Activated T-helper 1 cell treated with anti-CD3 and anti-CD28 coated beads, Interleukin-12 subunit alpha, Interleukin-12 subunit beta, Interleukin-2, Interleukin-4 antibody, amounts not matched to agents 30 ng/mL and 10 ng/mL and 1 ng/mL, durations not matched to agents 14 hours and 24 hours and 36 hours (primary cell): ENCODE measurements around the gene EML1. TPM values are rescaled to one million over a fixed set of nuclear protein-coding genes. Genes with fewer than 3 reads are reported as not detected.

ENCODE experiments used
- DNase-seq: peaks from one replicate; pipeline ENCODE4 v3.0.0; 2021; ENCODE audit warnings: low spot score
- H3K27ac Mint-ChIP-seq: one replicate; pipeline ENCODE4 v1.8.0; 2021; ENCODE audit warnings: mild to moderate bottlenecking, mixed read lengths
- H3K27me3 Mint-ChIP-seq: one replicate; pipeline ENCODE4 v1.8.0; 2022; ENCODE audit warnings: mild to moderate bottlenecking, moderate library complexity, mixed read lengths; ENCODE audit not compliant: insufficient read depth
- H3K36me3 Mint-ChIP-seq: one replicate; pipeline ENCODE4 v1.8.0; 2021; ENCODE audit warnings: low read depth, mixed read lengths
- H3K4me1 Mint-ChIP-seq: one replicate; pipeline ENCODE4 v1.8.0; 2021; ENCODE audit warnings: low read depth, mixed read lengths
- H3K4me3 Mint-ChIP-seq: one replicate; pipeline ENCODE4 v1.8.0; 2021; ENCODE audit warnings: mild to moderate bottlenecking, moderate library complexity, mixed read lengths
- H3K9me3 Mint-ChIP-seq: one replicate; pipeline ENCODE4 v1.8.0; 2021; ENCODE audit warnings: mixed read lengths
- intact Hi-C: fragments of 100-400 bp; cut with micrococcal nuclease; formaldehyde crosslinking; loops from one replicate; pipeline ENCODE4 v1.15.1; 2024
- total RNA-seq: library from RNA; stranded (reverse); gene quantifications from 2 replicates; pipeline ENCODE4 v1.2.3, GENCODE V29; 2022

The EML1 gene
- total RNA-seq, 1 donor from 2014 or later = 0.91 TPM

- Mint-ChIP-seq H3K9me3 (no peaks in the 10 kb centered on the region), H3K36me3 (no peaks in the 10 kb centered on the region), H3K4me1 (no peaks in the 10 kb centered on the region), H3K27me3 (peaks cover 35% of the 10 kb centered on the region), H3K27ac (peak overlapping the region; percentile 25), H3K4me3 (no peak overlapping the region)
- intact Hi-C loops = no loop called here
- DNase-seq = no peak
These were observed 41.4 kb upstream of the EML1 start for GRCh38 chr14:99751539-99752485.

DNA sequence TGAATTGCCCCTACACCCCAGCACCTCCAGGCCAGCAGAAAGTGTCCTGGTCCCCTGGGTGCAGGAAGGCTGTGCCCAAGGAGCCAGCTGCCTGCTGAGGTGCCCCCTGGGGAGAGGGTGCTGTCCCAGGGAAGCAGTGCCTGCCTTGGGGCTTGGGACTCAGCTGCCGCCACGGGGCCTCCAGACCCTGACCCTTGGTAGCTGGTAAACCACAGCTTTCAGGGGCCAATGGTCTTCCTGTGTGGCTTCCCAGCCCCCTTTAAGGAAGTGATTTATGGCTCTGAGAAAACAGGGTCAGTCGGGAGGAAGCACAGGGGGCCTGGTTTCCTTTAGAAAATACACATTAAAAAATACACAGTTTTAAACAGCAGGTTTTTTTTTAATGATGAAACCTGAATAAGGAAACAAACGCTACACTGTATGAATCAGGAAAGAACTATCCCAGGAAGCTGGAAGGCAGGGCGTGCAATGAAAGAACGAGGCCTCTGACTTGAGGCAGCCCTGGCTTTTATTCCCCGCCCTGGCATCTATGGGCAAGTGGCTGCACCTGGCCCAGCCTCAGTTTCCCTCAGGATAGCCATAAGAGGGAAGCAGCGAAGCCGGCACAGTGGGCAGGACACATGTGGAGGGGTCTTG is 40.6 kb upstream of the EML1 start:
- Mint-ChIP-seq H3K27ac (no peak overlapping the region), H3K4me1 (no peaks in the 10 kb centered on the region), H3K9me3 (no peaks in the 10 kb centered on the region), H3K27me3 (peaks cover 35% of the 10 kb centered on the region), H3K4me3 (no peak overlapping the region), H3K36me3 (no peaks in the 10 kb centered on the region)
- intact Hi-C loops = no loop called here
- DNase-seq = no peak

DNA sequence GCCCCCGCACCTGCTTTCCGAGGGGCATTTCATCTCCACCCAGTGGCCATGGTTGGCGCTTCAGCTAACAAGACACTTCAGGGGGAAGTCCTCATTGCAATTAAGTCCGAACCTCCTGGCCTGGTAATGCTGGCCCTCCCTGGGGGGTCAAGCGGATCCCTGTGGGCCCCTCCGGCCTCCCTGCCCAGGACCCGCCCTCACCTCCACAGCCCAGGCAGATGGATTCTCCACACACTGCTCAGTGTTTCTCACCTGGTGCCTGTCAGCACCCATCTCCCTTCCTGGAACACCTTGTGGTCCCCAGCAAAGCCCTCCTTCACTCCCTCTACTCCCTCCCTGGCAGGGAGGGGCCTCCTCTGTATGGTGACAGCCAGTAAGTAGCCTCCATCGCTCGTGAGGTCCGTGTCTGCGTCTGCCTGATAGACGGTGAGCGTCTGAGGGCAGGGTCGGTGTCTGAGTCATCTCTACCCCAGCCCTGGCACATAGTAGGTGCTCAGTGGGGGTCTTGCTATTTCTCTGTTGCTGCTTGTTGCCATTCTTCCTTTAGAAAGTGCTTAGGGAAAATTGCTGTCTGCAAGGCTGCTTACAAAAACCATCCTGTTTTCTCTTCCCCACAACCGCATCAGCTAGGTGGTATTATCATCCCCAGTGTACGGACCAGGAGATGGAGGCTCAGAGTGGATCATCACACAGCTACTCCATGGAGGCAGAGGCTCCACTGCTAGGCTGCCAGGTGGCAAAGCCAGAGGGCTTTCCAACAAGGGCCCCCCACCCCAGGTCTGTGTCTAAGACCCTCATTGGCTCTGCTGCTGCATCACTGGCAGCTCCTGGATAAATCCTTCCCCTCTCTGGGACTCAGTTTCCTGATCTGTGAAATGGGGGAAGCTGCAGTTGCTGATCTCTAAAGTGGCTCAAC is 39.7 kb upstream of the EML1 start:
- no peak for DNase-seq
- peaks cover 33% of the 10 kb centered on the region for H3K27me3 Mint-ChIP-seq
- no peak overlapping the region for H3K27ac Mint-ChIP-seq
- intact Hi-C loops = no loop called here
- H3K36me3 Mint-ChIP-seq = no peaks in the 10 kb centered on the region
- no peaks in the 10 kb centered on the region for H3K4me1 Mint-ChIP-seq
- H3K9me3 Mint-ChIP-seq = no peaks in the 10 kb centered on the region
- no peak overlapping the region for H3K4me3 Mint-ChIP-seq

DNA sequence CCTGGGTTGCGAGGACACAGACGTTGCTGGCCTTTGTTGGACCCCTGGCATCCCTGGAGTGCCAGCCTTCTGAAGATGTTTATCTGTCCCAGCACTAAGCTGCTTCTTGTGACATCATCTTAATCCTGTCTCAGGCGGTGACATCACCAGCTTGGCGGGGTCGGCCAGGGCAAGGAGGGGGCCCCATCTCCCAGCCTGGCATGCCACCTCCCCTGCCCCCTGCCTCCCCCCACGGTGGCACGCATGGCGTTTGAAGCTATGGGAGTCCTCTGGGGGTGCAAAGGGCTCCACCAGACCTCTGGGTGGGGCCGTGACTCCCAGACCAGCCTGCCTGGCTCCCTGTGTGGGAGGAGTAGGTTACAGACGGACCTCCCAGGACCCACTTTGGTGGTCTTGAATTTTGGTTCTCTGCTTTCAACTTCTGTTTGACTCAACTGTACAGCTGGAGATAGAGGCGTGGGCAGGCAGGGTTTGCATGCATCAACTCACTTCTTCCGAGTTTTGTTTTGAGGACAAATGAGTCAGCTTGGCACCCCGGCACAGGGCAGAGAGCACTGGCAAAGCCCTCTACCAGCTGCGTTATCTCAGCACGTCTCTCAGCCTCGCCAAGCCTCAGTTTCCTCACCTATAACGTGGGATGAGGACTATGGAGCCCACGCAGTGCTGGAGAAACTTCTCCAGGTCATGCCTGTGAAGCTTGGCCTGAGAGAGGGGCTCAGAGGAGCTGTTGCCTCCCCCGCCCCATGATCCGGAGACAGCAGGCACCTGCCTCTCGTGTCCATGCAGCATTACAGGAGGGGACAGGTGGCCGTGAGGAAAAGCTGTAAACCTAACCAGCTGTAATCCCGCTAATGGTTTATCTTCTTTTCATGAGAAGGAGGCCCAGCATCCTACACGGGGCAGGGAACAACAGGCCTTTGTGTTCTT is 38.8 kb upstream of the EML1 start:
- no peak overlapping the region for H3K4me3 Mint-ChIP-seq
- intact Hi-C loops = no loop called here
- no peak overlapping the region for H3K27ac Mint-ChIP-seq

GRCh38 chr14:99755068-99755405 is 38.2 kb upstream of the EML1 start:
- Mint-ChIP-seq H3K36me3 (no peaks in the 10 kb centered on the region), H3K4me3 (no peak overlapping the region), H3K27me3 (peaks cover 30% of the 10 kb centered on the region), H3K27ac (no peak overlapping the region), H3K4me1 (no peaks in the 10 kb centered on the region), H3K9me3 (no peaks in the 10 kb centered on the region)
- DNase-seq = no peak
- intact Hi-C loops = no loop called here

More for the DNA sequence above, 38.8 kb upstream of the EML1 start:
- H3K9me3 Mint-ChIP-seq = no peaks in the 10 kb centered on the region
- H3K36me3 Mint-ChIP-seq = no peaks in the 10 kb centered on the region
- H3K27me3 Mint-ChIP-seq = peaks cover 30% of the 10 kb centered on the region
- no peak for DNase-seq
- no peaks in the 10 kb centered on the region for H3K4me1 Mint-ChIP-seq

GRCh38 chr14:99755629-99756603 is 37.3 kb upstream of the EML1 start:
- peaks cover 28% of the 10 kb centered on the region for H3K27me3 Mint-ChIP-seq
- H3K4me3 Mint-ChIP-seq = no peak overlapping the region

GRCh38 chr14:99756796-99757195 is 36.4 kb upstream of the EML1 start:
- no peaks in the 10 kb centered on the region for H3K9me3 Mint-ChIP-seq
- no peak overlapping the region for H3K27ac Mint-ChIP-seq
- intact Hi-C loops = no loop called here
- H3K4me3 Mint-ChIP-seq = no peak overlapping the region
- DNase-seq = no peak
- H3K4me1 Mint-ChIP-seq = no peaks in the 10 kb centered on the region
- H3K27me3 Mint-ChIP-seq = peaks cover 22% of the 10 kb centered on the region
- H3K36me3 Mint-ChIP-seq = no peaks in the 10 kb centered on the region

More at GRCh38 chr14:99755629-99756603, 37.3 kb upstream of the EML1 start:
- intact Hi-C loops = no loop called here
- H3K9me3 Mint-ChIP-seq = no peaks in the 10 kb centered on the region
- H3K27ac Mint-ChIP-seq = no peak overlapping the region
- no peaks in the 10 kb centered on the region for H3K4me1 Mint-ChIP-seq
- no peak for DNase-seq
- H3K36me3 Mint-ChIP-seq = no peaks in the 10 kb centered on the region

- Mint-ChIP-seq H3K36me3 (no peaks in the 10 kb centered on the region), H3K27me3 (peaks cover 16% of the 10 kb centered on the region), H3K27ac (no peak overlapping the region), H3K9me3 (no peaks in the 10 kb centered on the region), H3K4me3 (no peak overlapping the region), H3K4me1 (no peaks in the 10 kb centered on the region)
- intact Hi-C loops = no loop called here
- DNase-seq = no peak
These were observed 35.7 kb upstream of the EML1 start for GRCh38 chr14:99757331-99758070.

DNA sequence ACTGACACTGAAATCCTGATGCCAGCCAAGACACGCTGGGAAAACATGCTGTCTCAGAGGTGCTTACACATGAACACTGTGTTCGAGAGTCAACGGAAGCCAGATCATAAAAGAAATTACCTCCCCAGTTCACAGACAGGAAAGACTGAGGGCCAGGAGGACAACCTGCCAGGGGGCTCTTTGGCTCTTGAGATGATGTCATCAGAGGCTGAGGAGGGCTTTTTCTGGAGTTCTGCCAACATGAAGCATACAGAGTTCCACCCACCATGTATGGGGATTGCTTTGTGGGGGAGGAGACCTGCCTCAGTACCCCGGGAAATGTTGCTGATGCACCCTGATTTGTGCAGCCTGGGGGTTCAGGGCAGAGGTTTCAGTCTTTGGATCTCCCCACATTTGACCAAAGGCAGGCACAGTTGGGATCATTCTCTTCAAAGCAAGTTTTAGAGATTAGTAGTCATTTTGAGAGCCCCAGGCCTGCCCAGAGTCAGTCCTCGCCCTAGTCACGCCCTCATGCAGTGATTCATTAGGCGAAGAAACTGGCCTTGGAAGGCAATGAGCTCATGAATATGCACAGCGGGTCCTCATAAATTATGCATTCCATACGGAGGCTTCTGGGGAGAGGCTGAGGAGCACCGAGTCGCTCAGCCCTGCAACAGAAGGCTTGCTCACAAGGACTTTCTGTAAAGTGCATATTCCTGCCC is 34.9 kb upstream of the EML1 start:
- no peak for DNase-seq
- no peak overlapping the region for H3K4me3 Mint-ChIP-seq
- intact Hi-C loops = no loop called here
- no peaks in the 10 kb centered on the region for H3K4me1 Mint-ChIP-seq
- H3K36me3 Mint-ChIP-seq = no peaks in the 10 kb centered on the region
- no peaks in the 10 kb centered on the region for H3K9me3 Mint-ChIP-seq
- H3K27me3 Mint-ChIP-seq = peaks cover 10% of the 10 kb centered on the region
- H3K27ac Mint-ChIP-seq = no peak overlapping the region

DNA sequence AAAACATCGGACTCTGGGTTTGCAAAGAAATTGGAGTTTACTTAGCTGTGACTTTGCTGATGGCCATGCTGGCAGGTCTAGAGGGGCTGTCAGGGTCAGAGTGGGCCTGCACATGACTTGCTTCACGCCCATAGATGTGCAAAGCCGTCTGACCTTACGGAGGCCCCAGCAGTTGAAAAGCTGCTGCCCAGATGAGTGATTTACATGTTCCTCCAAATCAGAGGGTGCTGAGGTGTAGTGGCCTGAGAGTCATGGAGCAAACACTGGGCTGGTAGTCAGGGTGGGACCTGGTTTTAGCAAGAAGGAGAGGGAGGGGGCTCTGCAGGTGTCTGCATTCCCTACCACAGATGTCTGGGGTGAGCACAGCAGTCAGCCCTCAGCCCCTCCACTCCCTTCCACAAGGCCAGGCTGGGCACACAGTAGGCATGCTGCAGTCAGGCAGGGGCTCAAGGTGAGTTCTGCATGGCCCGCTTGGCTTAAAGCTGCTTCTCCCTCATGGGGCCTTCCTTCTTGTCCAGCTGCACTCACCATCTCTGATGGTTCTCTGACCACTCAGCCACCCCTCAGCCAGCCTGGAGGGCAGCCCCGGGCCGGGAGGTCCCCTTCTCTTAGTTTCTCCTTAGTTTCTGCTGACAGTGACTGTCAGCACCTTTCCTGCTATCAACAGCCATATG is 34.2 kb upstream of the EML1 start:
- no peak for DNase-seq
- H3K4me1 Mint-ChIP-seq = no peaks in the 10 kb centered on the region
- H3K4me3 Mint-ChIP-seq = no peak overlapping the region
- H3K27me3 Mint-ChIP-seq = peaks cover 6% of the 10 kb centered on the region
- intact Hi-C loops = no loop called here
- H3K9me3 Mint-ChIP-seq = no peaks in the 10 kb centered on the region
- no peak overlapping the region for H3K27ac Mint-ChIP-seq
- H3K36me3 Mint-ChIP-seq = no peaks in the 10 kb centered on the region
